CD4-positive, alpha-beta T cell (primary cell): Measurements from ENCODE around the gene TH. TPM values are rescaled to one million over a fixed set of nuclear protein-coding genes. Genes with fewer than 3 reads are reported as not detected.

Experiments used
- ATAC-seq: fragments of 200-7000 bp; cut with Tn5 transposase; one replicate; pipeline ENCODE4 v1.10.0; 2022; ENCODE audit warnings: mild to moderate bottlenecking; ENCODE audit not compliant: poor library complexity
- CTCF ChIA-PET: fragments of 350-600 bp; sonication (Branson Sonifier 250); formaldehyde crosslinking; loops from one replicate; lab custom pipeline; 2021; ENCODE audit warnings: antibody characterized with exemption, inconsistent platforms; lab: Charles Lee
- POLR2A ChIA-PET: fragments of 350-600 bp; sonication (Branson Sonifier 250); formaldehyde crosslinking; loops from one replicate; lab custom pipeline; 2021; ENCODE audit warnings: antibody characterized with exemption, inconsistent platforms; lab: Charles Lee
- DNase-seq, 14 experiments: peaks; one replicate each; pipeline ENCODE4 v3.0.0-alpha.2; 2013 to 2020; ENCODE audit warnings: mixed read lengths in 2 of 14
- H3K27ac ChIP-seq, 2 donors: one replicate each; pipeline versions ENCODE4 v1.5.1 to v1.7.0; 2013; ENCODE audit warnings: low read length in 2 of 2, low read depth in 1 of 2, mild to moderate bottlenecking in 1 of 2
- H3K27me3 ChIP-seq, 2 experiments: 1 replicate in 1 of 2; 2 replicates in 1 of 2; pipeline versions ENCODE4 v1.6.1 to v1.7.0; 2013; ENCODE audit warnings: low read length in 2 of 2, control low read depth in 1 of 2, mild to moderate bottlenecking in 1 of 2, moderate library complexity in 1 of 2; ENCODE audit not compliant: insufficient read depth in 2 of 2, control insufficient read depth in 1 of 2
- H3K36me3 ChIP-seq: one replicate; pipeline ENCODE4 v1.6.1; 2013; ENCODE audit warnings: low read length, control low read depth; ENCODE audit not compliant: insufficient read depth
- H3K4me1 ChIP-seq: one replicate; pipeline ENCODE4 v1.6.1; 2013; ENCODE audit warnings: low read length, control low read depth; ENCODE audit not compliant: insufficient read depth
- H3K4me3 ChIP-seq: one replicate; pipeline ENCODE4 v1.5.1; 2013; ENCODE audit warnings: mild to moderate bottlenecking, low read length, moderate library complexity
- H3K9me3 ChIP-seq, 2 experiments: 1 replicate in 1 of 2; 2 replicates in 1 of 2; pipeline versions ENCODE4 v1.6.1 to v1.7.0; 2013; ENCODE audit warnings: low read length in 2 of 2, mild to moderate bottlenecking in 2 of 2, control low read depth in 1 of 2, moderate library complexity in 1 of 2; ENCODE audit not compliant: control insufficient read depth in 1 of 2, insufficient read depth in 1 of 2
- H3K27ac Mint-ChIP-seq: one replicate; pipeline ENCODE4 v1.8.0; 2020; ENCODE audit warnings: mixed read lengths
- H3K27me3 Mint-ChIP-seq: one replicate; pipeline ENCODE4 v1.8.0; 2021; ENCODE audit warnings: mixed read lengths
- H3K36me3 Mint-ChIP-seq: one replicate; pipeline ENCODE4 v1.8.0; 2021; ENCODE audit warnings: low read depth, mixed read lengths
- H3K4me1 Mint-ChIP-seq: one replicate; pipeline ENCODE4 v1.8.0; 2021; ENCODE audit warnings: low read depth, mixed read lengths
- H3K4me3 Mint-ChIP-seq: one replicate; pipeline ENCODE4 v1.8.0; 2020; ENCODE audit warnings: mild to moderate bottlenecking, mixed read lengths
- H3K9me3 Mint-ChIP-seq: one replicate; pipeline ENCODE4 v1.8.0; 2020; ENCODE audit warnings: mixed read lengths
- CTCF ChIP-seq: fragments of 200-600 bp; IDR thresholded peaks from one replicate; pipeline ENCODE4 v1.8.0; 2022; ENCODE audit warnings: antibody characterized with exemption, mild to moderate bottlenecking
- intact Hi-C, 2 experiments: fragments of 100-400 bp; cut with DNase I in 1 of 2; cut with micrococcal nuclease in 1 of 2; formaldehyde crosslinking; loops; one replicate each; pipeline versions ENCODE4 v1.15.1 to v1.9.0; 2023 to 2025; cut with DNase I, micrococcal nuclease
- total RNA-seq, 174 experiments: library from RNA in 2 of 174; stranded (reverse) in 2 of 174; gene quantifications; one replicate each; pipeline ENCODE4 v1.2.3 and lab custom pipeline; 2021 to 2026

Gene TH
- total RNA-seq, 2 experiments from 2014 or later = not detected

- H3K4me3 ChIP-seq = no peak overlapping the region
- Mint-ChIP-seq H3K27ac (no peak overlapping the region), H3K4me1 (peaks cover 11% of the 10 kb centered on the region), H3K36me3 (no peaks in the 10 kb centered on the region), H3K27me3 (peaks cover 60% of the 10 kb centered on the region), H3K9me3 (no peaks in the 10 kb centered on the region), H3K4me3 (no peak overlapping the region)
- TF ChIP-seq CTCF = no peak
- ChIA-PET POLR2A (no interaction called here), CTCF (interaction anchor here (1.2 to 1.5 kb wide), 2 partner anchors 14 to 15 kb away, joined by 3 to 8 read pairs; no protein-coding TSS in a partner anchor)
- H3K36me3 ChIP-seq = no peaks in the 10 kb centered on the region
- peaks cover 46 to 71% of the 10 kb centered on the region in 2 experiments for H3K27me3 ChIP-seq
- ATAC-seq (no peak), DNase-seq (no peak)
- H3K4me1 ChIP-seq = peaks cover 15% of the 10 kb centered on the region
- no peak overlapping the region for H3K27ac ChIP-seq
- intact Hi-C loops = no loop called here
- H3K9me3 ChIP-seq = peaks cover 0 to 9% of the 10 kb centered on the region in 2 experiments
Observed at GRCh38 chr11:2137202-2138067, 34.2 kb downstream of the TH start.

- no peak for ATAC-seq
- peaks cover 15% of the 10 kb centered on the region for H3K4me1 ChIP-seq
- no peaks in the 10 kb centered on the region for H3K9me3 Mint-ChIP-seq
- H3K36me3 ChIP-seq = no peaks in the 10 kb centered on the region
- H3K27me3 Mint-ChIP-seq = peaks cover 55% of the 10 kb centered on the region
- H3K4me3 Mint-ChIP-seq = no peak overlapping the region
- peaks cover 0 to 9% of the 10 kb centered on the region in 2 experiments for H3K9me3 ChIP-seq
- no peaks in the 10 kb centered on the region for H3K36me3 Mint-ChIP-seq
- TF ChIP-seq CTCF = no peak
- no peak overlapping the region for H3K4me3 ChIP-seq
- CTCF ChIA-PET = interaction anchor here (1.2 kb wide), 1 partner anchor 15 kb away, joined by 3 read pairs; no protein-coding TSS in a partner anchor
- peaks cover 41 to 65% of the 10 kb centered on the region in 2 experiments for H3K27me3 ChIP-seq
- DNase-seq = no peak
- POLR2A ChIA-PET = no interaction called here
- H3K27ac Mint-ChIP-seq = no peak overlapping the region
- intact Hi-C loops = no loop called here
- no peak overlapping the region for H3K27ac ChIP-seq
- peaks cover 8% of the 10 kb centered on the region for H3K4me1 Mint-ChIP-seq
Observed at GRCh38 chr11:2136952-2137201, 34.7 kb downstream of the TH start.

- peaks cover 15% of the 10 kb centered on the region for H3K4me1 ChIP-seq
- peaks cover 37 to 61% of the 10 kb centered on the region in 2 experiments for H3K27me3 ChIP-seq
- ATAC-seq (no peak), DNase-seq (no peak)
- no peak overlapping the region for H3K27ac ChIP-seq
- H3K9me3 Mint-ChIP-seq = no peaks in the 10 kb centered on the region
- ChIA-PET CTCF (interaction anchor here (1.2 kb wide), 1 partner anchor 16 kb away, joined by 3 read pairs; no protein-coding TSS in a partner anchor), POLR2A (no interaction called here)
- H3K36me3 ChIP-seq = no peaks in the 10 kb centered on the region
- H3K36me3 Mint-ChIP-seq = no peaks in the 10 kb centered on the region
- H3K27ac Mint-ChIP-seq = no peak overlapping the region
- intact Hi-C loops = no loop called here
- no peak for TF ChIP-seq CTCF
- H3K27me3 Mint-ChIP-seq = peaks cover 52% of the 10 kb centered on the region
- H3K4me1 Mint-ChIP-seq = peaks cover 7% of the 10 kb centered on the region
- H3K9me3 ChIP-seq = peaks cover 0 to 14% of the 10 kb centered on the region in 2 experiments
- H3K4me3 ChIP-seq = no peak overlapping the region
- peak overlapping the region; percentile 56 for H3K4me3 Mint-ChIP-seq
Observed at GRCh38 chr11:2136209-2136951, 35.2 kb downstream of the TH start.
